GM12878 (cell line): ENCODE data around the gene CCBE1. TPM values are rescaled to one million over a fixed set of nuclear protein-coding genes. Genes with fewer than 3 reads are reported as not detected.

Source experiments
- ATAC-seq: fragments of 200-7000 bp; cut with Tn5 transposase; 3 replicates; pipeline ENCODE4 v1.9.1; 2020; ENCODE audit warnings: mild to moderate bottlenecking, moderate library complexity
- BruUV-seq: library from RNA; stranded (reverse); fragments of 400-500 nt; replicated peaks from 2 replicates; lab custom pipeline; 2021; lab: Mats Ljungman, UMichigan
- CTCF ChIA-PET: fragments of 300-600 bp; sonication (Branson Sonifier 250); formaldehyde crosslinking; extraction: SDS; loops from one replicate; lab custom pipeline; 2021; ENCODE audit warnings: inconsistent platforms; lab: Yijun Ruan, JAX
- POLR2A ChIA-PET: fragments of 350-600 bp; formaldehyde crosslinking; extraction: SDS; loops from one replicate; lab custom pipeline; 2021; ENCODE audit warnings: inconsistent platforms; lab: Charles Lee
- RAD21 ChIA-PET: fragments of 300-600 bp; sonication (Branson Sonifier 250); formaldehyde crosslinking; loops from one replicate; lab custom pipeline; 2023; ENCODE audit warnings: antibody characterized with exemption; ENCODE audit not compliant: unreplicated experiment; lab: Charles Lee
- SMC1A ChIA-PET: fragments of 300-600 bp; sonication (Branson Sonifier 250); formaldehyde crosslinking; loops from one replicate; lab custom pipeline; 2023; ENCODE audit not compliant: unreplicated experiment, uncharacterized antibody; lab: Charles Lee
- DNase-seq: peaks from one replicate; pipeline ENCODE4 v3.0.0-alpha.2; 2011; ENCODE audit warnings: low read depth, low spot score
- FAIRE-seq: peaks from 3 replicates; lab custom pipeline; 2011; peaks lifted over from hg19 to GRCh38; lab: Jason Lieb, UNC
- H2AFZ ChIP-seq: 2 replicates; pipeline ENCODE4 v1.6.0; 2011; ENCODE audit warnings: low read depth, low read length, control low read depth; ENCODE audit not compliant: control insufficient read depth
- H3K27ac ChIP-seq: 2 replicates; pipeline ENCODE4 v1.5.1; 2011; ENCODE audit warnings: control low read depth; ENCODE audit not compliant: control insufficient read depth, insufficient read depth
- H3K27me3 ChIP-seq, 2 experiments: replicated peaks in 1 of 2; 2 replicates each; pipeline versions ENCODE4 v1.6.0 to v1.6.1; 2011; ENCODE audit warnings: low read length in 1 of 2; ENCODE audit not compliant: control insufficient read depth in 2 of 2, insufficient read depth in 2 of 2
- H3K36me3 ChIP-seq, 2 experiments: 2 replicates each; pipeline ENCODE4 v1.5.1; 2011; ENCODE audit warnings: low read length in 1 of 2; ENCODE audit not compliant: control insufficient read depth in 2 of 2, insufficient read depth in 2 of 2
- H3K4me1 ChIP-seq: 2 replicates; pipeline ENCODE4 v1.6.1; 2011; ENCODE audit warnings: mild to moderate bottlenecking, low read length, moderate library complexity, mixed read lengths; ENCODE audit not compliant: control insufficient read depth, insufficient read depth
- H3K4me2 ChIP-seq: 2 replicates; pipeline ENCODE4 v1.6.0; 2011; ENCODE audit warnings: control low read depth; ENCODE audit not compliant: control insufficient read depth, insufficient read depth
- H3K4me3 ChIP-seq: fragments of 200-600 bp; sonication (generic); 2 replicates; pipeline ENCODE4 v1.5.1; 2016
- H3K79me2 ChIP-seq: 2 replicates; pipeline ENCODE4 v1.6.0; 2011; ENCODE audit warnings: low read length; ENCODE audit not compliant: control insufficient read depth, insufficient read depth
- H3K9ac ChIP-seq: 2 replicates; pipeline ENCODE4 v1.8.0; 2011; ENCODE audit warnings: low read length, control low read depth, mixed read lengths; ENCODE audit not compliant: control insufficient read depth, insufficient read depth
- H3K9me3 ChIP-seq: replicated peaks from 3 replicates; pipeline ENCODE4 v1.5.1; 2011; ENCODE audit warnings: mild to moderate bottlenecking, low read length; ENCODE audit not compliant: control insufficient read depth, insufficient read depth
- H4K20me1 ChIP-seq: 2 replicates; pipeline ENCODE4 v1.6.0; 2011; ENCODE audit not compliant: control insufficient read depth, insufficient read depth
- ASH2L ChIP-seq: fragments of 300-600, 200-600 bp; sonication (generic); IDR thresholded peaks from 2 replicates; pipeline ENCODE4 v1.6.1; 2017; ENCODE audit warnings: low read depth, mild to moderate bottlenecking, borderline replicate concordance
- NFYA ChIP-seq: IDR thresholded peaks from 2 replicates; pipeline ENCODE4 v1.6.1; 2011; ENCODE audit warnings: low read depth, mild to moderate bottlenecking, low read length, improper control_type of control experiment, borderline replicate concordance
- RUNX3 ChIP-seq: IDR thresholded peaks from 2 replicates; pipeline ENCODE4 v1.6.1; 2012; ENCODE audit warnings: low read length, inconsistent platforms
- SPI1 ChIP-seq: IDR thresholded peaks from 2 replicates; pipeline ENCODE4 v1.6.1; 2011; ENCODE audit warnings: low read depth, mild to moderate bottlenecking, low read length, moderate library complexity, borderline replicate concordance; ENCODE audit not compliant: insufficient read depth
- SREBF1 ChIP-seq: IDR thresholded peaks from 2 replicates; pipeline ENCODE4 v1.6.1; 2012; ENCODE audit warnings: mild to moderate bottlenecking, low read length
- SUZ12 ChIP-seq: fragments of 200-600 bp; sonication (generic); IDR thresholded peaks from one replicate; pipeline ENCODE4 v1.6.1; 2018; ENCODE audit warnings: antibody characterized with exemption, mild to moderate bottlenecking; ENCODE audit not compliant: unreplicated experiment
- TBL1XR1 ChIP-seq: IDR thresholded peaks from 2 replicates; pipeline ENCODE4 v1.6.1; 2012; ENCODE audit warnings: low read depth, low read length, improper control_type of control experiment
- ZNF592 ChIP-seq: fragments of 450-650 bp; IDR thresholded peaks from 2 replicates; pipeline ENCODE4 v1.6.1; 2017; ENCODE audit warnings: mild to moderate bottlenecking, moderate library complexity
- WGBS: methylation state at CpG from one replicate; pipeline ENCODE4 v1.1.6; 2016; ENCODE audit warnings: low lambda C conversion rate; ENCODE audit not compliant: insufficient replicate concordance, insufficient coverage; ENCODE audit errors: missing lambda C conversion rate; 5-methylcytosine and 5-hydroxymethylcytosine counted together
- in situ Hi-C: fragments of 300-500 bp; cut with MboI; formaldehyde crosslinking; loops from 9 replicates; pipeline ENCODE4 v1.14.3; 2018; ENCODE audit warnings: mixed read lengths
- intact Hi-C: fragments of 100-400 bp; cut with micrococcal nuclease; formaldehyde crosslinking; loops from one replicate; pipeline ENCODE4 v1.14.2; 2022; ENCODE audit not compliant: unreplicated experiment
- polyA plus RNA-seq, 11 experiments: library from polyadenylated mRNA; depleted of rRNA in 4 of 11; unstranded in 6 of 11; stranded (reverse) in 5 of 11; fragments of >200 nt; fragmentation: Nextera tagmentation in 4 of 11; fragmentation: Illumina TruSeq in 1 of 11; extraction: Ambion mirVana in 4 of 11; extraction: Trizol in 1 of 11; gene quantifications; 1 replicate in 1 of 11; 2 replicates in 10 of 11; pipeline versions ENCODE4 v1.2.1 to v1.2.3, GENCODE V29; 2011 to 2016; ENCODE audit warnings: inconsistent platforms in 2 of 11, missing spikeins in 2 of 11, low read depth in 1 of 11
- total RNA-seq, 4 experiments: library from RNA; depleted of rRNA in 3 of 4; stranded (reverse); fragments of >200 nt in 3 of 4; fragmentation: Illumina TruSeq in 1 of 4; extraction: Trizol in 1 of 4; gene quantifications; 2 replicates each; pipeline versions ENCODE4 v1.2.1 to v1.2.3, GENCODE V29; 2013 to 2021
- TF ChIP-seq, protein P1 (sequence below): fragments of 450-650 bp; IDR thresholded peaks from 2 replicates; pipeline ENCODE4 v1.6.1; 2017; ENCODE audit warnings: mild to moderate bottlenecking, moderate library complexity
- TF ChIP-seq, protein P2 (sequence below): fragments of 150-350 bp; IDR thresholded peaks from 2 replicates; pipeline ENCODE4 v1.6.1; 2016; ENCODE audit warnings: low read depth, low read length

CCBE1 gene
- total and polyA plus RNA-seq, 10 of the 15 experiments (the other 5 are each of a cell fraction or from before 2014, with no cell fraction given): 0.03 to 0.49 (median 0.04) TPM; not detected in 7

GRCh38 chr18:59555995-59556659 lies 141.1 kb downstream of the CCBE1 start:
- Histone ChIP-seq H3K4me1 (no peaks in the 10 kb centered on the region), H3K4me2 (no peak overlapping the region), H3K4me3 (no peak overlapping the region), H3K9me3 (no peaks in the 10 kb centered on the region), H3K27ac (no peak overlapping the region), H3K9ac (no peak overlapping the region), H3K27me3 (no peaks in the 10 kb centered on the region; a peak in 1 of 4 replicates), H4K20me1 (no peaks in the 10 kb centered on the region), H2AFZ (no peak overlapping the region), H3K79me2 (no peaks in the 10 kb centered on the region), H3K36me3 (no peaks in the 10 kb centered on the region)
- ATAC-seq (no peak), DNase-seq (no peak), FAIRE-seq (no peak)
- ChIA-PET CTCF (no interaction called here), RAD21 (no interaction called here), POLR2A (no interaction called here), SMC1A (interaction anchor here (0.6 kb wide), 1 partner anchor 11 kb away, joined by 3 read pairs; no protein-coding TSS in a partner anchor)
- no TSS peak for BruUV-seq
- WGBS: 18% methylated on average over 7 of the region's 7 CpGs
- intact Hi-C loops: no loop called here
- in situ Hi-C loops: no loop called here
- TF ChIP-seq SUZ12: no peak
- no peak for TF ChIP-seq SREBF1
- TF ChIP-seq, protein P1, sequence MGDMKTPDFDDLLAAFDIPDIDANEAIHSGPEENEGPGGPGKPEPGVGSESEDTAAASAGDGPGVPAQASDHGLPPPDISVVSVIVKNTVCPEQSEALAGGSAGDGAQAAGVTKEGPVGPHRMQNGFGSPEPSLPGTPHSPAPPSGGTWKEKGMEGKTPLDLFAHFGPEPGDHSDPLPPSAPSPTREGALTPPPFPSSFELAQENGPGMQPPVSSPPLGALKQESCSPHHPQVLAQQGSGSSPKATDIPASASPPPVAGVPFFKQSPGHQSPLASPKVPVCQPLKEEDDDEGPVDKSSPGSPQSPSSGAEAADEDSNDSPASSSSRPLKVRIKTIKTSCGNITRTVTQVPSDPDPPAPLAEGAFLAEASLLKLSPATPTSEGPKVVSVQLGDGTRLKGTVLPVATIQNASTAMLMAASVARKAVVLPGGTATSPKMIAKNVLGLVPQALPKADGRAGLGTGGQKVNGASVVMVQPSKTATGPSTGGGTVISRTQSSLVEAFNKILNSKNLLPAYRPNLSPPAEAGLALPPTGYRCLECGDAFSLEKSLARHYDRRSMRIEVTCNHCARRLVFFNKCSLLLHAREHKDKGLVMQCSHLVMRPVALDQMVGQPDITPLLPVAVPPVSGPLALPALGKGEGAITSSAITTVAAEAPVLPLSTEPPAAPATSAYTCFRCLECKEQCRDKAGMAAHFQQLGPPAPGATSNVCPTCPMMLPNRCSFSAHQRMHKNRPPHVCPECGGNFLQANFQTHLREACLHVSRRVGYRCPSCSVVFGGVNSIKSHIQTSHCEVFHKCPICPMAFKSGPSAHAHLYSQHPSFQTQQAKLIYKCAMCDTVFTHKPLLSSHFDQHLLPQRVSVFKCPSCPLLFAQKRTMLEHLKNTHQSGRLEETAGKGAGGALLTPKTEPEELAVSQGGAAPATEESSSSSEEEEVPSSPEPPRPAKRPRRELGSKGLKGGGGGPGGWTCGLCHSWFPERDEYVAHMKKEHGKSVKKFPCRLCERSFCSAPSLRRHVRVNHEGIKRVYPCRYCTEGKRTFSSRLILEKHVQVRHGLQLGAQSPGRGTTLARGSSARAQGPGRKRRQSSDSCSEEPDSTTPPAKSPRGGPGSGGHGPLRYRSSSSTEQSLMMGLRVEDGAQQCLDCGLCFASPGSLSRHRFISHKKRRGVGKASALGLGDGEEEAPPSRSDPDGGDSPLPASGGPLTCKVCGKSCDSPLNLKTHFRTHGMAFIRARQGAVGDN: no peak
- TF ChIP-seq NFYA: no peak
- TF ChIP-seq ASH2L: no peak
- TF ChIP-seq SPI1: no peak
- no peak for TF ChIP-seq TBL1XR1
- TF ChIP-seq RUNX3: no peak
- TF ChIP-seq, protein P2, sequence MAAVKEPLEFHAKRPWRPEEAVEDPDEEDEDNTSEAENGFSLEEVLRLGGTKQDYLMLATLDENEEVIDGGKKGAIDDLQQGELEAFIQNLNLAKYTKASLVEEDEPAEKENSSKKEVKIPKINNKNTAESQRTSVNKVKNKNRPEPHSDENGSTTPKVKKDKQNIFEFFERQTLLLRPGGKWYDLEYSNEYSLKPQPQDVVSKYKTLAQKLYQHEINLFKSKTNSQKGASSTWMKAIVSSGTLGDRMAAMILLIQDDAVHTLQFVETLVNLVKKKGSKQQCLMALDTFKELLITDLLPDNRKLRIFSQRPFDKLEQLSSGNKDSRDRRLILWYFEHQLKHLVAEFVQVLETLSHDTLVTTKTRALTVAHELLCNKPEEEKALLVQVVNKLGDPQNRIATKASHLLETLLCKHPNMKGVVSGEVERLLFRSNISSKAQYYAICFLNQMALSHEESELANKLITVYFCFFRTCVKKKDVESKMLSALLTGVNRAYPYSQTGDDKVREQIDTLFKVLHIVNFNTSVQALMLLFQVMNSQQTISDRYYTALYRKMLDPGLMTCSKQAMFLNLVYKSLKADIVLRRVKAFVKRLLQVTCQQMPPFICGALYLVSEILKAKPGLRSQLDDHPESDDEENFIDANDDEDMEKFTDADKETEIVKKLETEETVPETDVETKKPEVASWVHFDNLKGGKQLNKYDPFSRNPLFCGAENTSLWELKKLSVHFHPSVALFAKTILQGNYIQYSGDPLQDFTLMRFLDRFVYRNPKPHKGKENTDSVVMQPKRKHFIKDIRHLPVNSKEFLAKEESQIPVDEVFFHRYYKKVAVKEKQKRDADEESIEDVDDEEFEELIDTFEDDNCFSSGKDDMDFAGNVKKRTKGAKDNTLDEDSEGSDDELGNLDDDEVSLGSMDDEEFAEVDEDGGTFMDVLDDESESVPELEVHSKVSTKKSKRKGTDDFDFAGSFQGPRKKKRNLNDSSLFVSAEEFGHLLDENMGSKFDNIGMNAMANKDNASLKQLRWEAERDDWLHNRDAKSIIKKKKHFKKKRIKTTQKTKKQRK: no peak
- TF ChIP-seq ZNF592: no peak
